NCI-H510A treated with DMSO at 0.1 percent for 48 hours (cell line): ENCODE results near the gene SLC2A8.

ENCODE experiments used
- DNase-seq: peaks from one replicate; lab custom pipeline; 2025; lab: John Stamatoyannopoulos, UW

The SLC2A8 gene

GRCh38 chr9:127380479-127380878 lies 16.5 kb upstream of the SLC2A8 start:
- no peak for DNase-seq

DNA sequence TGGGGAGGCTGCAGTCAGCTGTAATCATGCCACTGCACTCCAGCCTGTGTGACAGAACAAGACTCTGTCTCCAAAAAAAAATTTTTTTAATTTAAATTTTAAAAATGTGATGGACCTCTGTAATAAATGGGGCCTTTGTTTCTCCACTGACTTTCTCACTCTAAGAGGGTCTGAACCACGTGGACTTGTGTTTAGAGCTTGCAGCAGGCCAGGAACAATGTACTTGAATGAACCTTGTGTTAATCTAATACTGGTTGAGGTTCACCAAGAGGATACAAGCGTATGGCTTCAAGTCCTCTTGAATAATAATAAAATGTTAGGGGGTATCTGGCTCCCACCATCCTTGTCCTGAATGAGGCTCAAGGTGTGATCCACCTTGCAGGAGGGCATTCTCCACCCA lies 14.4 kb upstream of the SLC2A8 start:
- DNase-seq: no peak

- DNase-seq: no peak
These were observed 12.8 kb upstream of the SLC2A8 start for GRCh38 chr9:127384016-127384730.

GRCh38 chr9:127384901-127385300 lies 12.1 kb upstream of the SLC2A8 start:
- no peak for DNase-seq

DNA sequence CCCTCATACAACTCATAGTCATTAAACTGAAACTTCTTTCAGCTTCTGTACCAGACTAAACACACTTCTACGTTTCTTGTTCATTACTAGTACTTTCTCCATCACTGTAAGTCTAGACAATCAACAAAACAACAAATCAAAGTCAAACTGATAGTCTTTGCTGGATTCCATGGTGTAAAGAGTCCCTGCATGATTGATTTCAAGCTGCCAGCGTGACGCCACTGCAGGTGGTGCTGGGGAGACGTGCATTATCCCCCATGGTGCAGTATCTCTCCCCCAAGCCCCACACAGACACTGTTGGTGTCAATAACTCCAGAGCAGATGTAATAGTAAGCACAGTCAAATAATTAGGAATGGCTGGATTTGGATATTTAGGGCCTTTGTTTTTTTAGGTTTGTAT lies 10.7 kb upstream of the SLC2A8 start:
- no peak for DNase-seq

- DNase-seq: no peak
These were observed 10.0 kb upstream of the SLC2A8 start for GRCh38 chr9:127386981-127387380.

GRCh38 chr9:127388037-127388855 lies 8.7 kb upstream of the SLC2A8 start:
- DNase-seq: no peak

- DNase-seq: no peak
These were observed 8.1 kb upstream of the SLC2A8 start for GRCh38 chr9:127388856-127389238.

- no peak for DNase-seq
These were observed 7.4 kb upstream of the SLC2A8 start for GRCh38 chr9:127389381-127390247.

DNA sequence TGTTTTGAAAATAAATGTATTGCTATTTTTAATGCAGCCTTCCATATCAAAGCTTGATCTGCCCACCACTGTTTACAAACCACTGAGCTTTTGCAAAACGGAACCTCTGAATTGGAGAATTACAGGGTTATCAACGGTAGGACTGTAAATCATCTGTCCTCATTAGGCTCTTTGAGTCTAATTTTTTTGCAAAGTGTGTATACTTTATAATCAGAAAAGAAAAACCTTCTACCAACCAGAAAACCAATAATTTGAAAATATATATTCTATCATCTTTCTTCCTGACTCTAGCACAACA lies 6.8 kb upstream of the SLC2A8 start:
- DNase-seq: no peak

GRCh38 chr9:127390563-127390962 lies 6.4 kb upstream of the SLC2A8 start:
- DNase-seq: no peak

DNA sequence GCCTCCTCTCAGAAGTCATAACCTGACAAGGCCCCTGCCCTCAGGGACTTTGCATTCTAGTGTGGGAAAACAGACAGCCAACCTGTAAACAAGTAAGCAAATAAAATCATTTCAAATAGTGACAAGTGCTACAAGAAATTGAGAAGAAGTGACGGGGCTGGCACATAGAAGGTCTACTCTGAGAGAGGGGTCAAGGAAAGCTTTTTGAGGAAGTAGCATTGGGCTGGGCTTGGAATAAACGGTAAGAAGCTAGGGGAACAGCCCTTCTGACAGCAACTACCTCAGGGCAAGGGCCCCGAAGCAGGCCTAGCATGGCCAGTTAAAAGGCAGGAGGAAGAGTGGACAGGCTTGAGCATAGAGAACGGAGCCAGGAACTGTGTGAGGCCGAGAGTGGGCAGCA lies 4.8 kb upstream of the SLC2A8 start:
- DNase-seq: no peak

DNA sequence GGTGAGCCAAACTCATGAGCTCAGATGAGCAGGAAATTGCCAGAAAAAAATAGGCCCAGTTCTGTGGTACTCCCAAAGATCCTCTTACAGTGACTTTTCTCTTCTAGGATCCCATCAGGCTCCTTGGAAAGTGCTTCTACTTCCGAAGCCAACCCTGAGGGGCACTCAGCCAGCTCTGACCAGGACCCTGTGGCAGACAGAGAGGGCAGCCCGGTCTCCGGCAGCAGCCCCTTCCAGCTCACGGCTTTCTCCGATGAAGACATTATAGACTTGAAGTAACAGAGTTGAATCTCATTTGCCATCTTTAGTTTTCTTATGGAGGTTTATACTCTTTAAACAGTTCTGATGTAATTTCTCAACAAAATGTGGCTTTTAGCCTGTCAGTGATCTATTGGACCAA lies 4.0 kb upstream of the SLC2A8 start:
- DNase-seq: no peak

DNA sequence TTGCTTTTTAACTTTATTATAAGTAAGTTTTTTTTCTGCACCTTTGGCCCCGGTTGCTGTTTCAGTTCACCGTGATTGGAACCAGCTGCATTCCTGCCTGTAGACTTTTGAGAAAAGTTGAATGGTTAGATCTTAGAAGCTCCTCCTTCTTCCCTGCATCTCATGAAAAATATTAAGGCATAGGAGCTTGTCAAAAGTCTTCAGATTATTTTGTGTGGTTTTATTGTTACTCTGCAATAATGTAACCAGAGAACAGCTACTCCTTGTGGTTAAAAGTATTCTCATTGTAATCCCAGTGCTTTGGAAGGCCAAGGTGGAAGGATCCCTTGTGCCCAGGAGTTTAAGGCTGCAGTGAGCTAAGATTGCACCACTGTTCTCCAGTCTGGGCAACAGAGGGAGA lies 3.3 kb upstream of the SLC2A8 start:
- DNase-seq: no peak

DNA sequence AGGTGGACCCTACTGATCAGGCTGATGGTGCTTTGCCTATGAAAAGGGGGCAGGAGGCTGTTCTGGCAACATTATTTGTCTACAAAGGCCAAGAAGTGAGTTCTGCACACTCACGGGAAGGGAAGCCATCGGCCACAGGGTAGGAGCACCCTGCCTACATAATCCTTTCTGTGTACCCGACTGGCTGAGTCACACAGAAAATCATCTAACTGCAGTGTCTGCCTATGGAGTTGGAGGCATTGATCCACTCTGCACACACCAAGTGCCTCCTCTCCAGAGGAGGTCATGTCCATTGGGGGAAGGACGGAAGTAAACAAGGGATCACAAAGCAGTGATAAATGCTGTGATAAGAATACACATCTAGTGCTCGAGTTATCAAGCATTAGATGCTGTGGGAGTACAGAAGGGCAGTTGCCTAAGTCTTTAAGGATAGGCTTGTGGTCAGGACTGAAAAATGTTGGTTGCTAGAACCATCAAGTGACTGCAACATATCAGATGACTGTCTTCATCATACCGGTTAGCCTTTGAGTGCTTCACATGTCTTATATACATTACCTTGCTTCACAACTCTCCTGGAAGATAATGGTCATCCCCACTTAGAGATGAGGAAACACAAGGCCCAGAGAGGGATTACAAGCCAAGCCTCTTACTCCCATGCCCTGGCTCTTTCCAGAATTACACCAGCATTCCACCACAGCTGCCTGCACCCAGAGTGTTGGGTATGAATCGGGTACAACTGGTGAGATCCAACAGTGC lies 1.3 kb upstream of the SLC2A8 start:
- DNase-seq: no peak

- DNase-seq: no peak
These were observed 639 bp upstream of the SLC2A8 start for GRCh38 chr9:127396253-127396807.

DNA sequence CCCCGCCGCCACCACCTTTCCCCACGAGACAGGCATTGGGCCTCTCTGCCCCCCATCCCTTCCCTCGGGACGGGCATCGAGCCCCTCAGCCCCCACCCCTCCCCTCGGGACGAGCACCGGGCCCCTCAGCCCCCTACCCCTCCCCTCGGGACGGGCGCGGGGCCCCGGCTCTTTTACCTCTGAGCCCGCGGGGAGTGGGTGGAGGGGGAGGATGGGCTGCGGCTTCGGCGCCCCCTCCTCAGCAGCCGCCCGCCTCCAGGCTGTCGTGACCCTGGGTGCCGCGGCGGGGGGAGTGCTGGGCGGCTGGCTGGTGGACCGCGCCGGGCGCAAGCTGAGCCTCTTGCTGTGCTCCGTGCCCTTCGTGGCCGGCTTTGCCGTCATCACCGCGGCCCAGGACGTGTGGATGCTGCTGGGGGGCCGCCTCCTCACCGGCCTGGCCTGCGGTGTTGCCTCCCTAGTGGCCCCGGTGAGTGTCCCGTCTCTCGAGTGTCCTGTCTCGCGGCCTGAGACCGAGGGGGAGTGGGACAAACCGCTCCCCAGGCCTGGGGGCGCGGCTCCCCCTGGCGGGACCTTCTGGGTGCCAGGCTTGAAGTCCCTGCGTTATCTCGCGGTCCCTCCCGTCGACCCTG lies 791 bp downstream of the SLC2A8 start:
- DNase-seq: no peak

- no peak for DNase-seq
These were observed 1.3 kb downstream of the SLC2A8 start for GRCh38 chr9:127398275-127398647.

DNA sequence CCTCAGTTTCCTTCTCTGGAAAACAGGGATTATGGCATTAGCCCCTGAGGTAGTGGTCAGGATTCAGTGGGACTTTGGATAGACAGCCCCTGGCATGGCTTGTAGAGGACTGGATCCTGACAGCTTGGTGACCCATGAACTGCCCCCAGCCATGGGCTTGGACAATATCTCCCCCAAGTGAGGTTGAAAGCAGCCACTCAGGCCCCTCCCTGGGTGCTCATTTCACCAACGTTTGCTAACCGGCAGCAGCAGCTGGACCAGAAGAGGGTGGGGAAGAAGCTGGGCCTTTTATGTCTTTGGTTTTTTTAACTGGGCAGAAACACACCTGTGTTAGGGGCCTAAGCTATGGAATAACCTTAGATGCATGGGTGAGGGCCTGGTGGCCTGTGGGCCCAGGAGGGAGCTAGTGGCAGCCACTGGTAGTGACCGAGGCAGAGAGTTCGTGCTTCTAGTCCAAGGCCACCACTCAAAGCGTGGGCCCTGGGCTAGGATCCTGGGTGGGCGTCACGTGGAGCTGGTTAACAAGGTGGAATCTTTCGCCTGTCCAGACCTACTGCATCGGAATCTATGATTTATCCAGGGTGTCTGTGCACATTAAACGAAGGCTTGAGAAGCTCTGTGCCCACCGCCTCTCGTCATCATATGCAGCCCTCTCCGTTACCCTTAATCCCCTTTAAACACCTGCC lies 1.9 kb downstream of the SLC2A8 start:
- no peak for DNase-seq

DNA sequence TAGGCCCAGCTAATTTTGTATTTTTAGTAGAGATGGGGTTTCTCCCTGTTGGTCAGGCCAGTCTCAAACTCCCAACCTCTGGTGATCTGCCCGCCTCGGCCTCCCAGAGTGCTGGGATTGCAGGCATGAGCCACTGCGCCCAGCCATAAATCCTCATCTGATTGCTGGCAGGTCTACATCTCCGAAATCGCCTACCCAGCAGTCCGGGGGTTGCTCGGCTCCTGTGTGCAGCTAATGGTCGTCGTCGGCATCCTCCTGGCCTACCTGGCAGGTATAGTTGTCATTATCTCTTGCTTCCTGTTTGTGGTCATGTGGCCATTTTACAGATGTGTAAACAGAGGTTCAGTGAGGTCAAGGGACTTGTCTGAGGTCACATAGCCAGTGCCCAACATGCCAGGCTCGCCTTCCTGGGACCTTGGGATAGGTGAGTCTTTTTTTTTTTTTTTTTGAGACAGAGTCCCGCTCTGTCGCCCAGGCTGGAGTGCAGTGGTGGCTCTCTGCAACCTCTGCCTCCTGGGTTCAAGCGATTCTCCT lies 2.8 kb downstream of the SLC2A8 start:
- DNase-seq: no peak
